ENCODE results near the gene BDNF.
"Not testable (repeated sequence)": the region's sequence is repeated elsewhere in the genome, so short reads cannot be mapped to it uniquely, and the experiment has no call there.

BDNF gene

GRCh38 chr11:27665508-27666101, 34.6 kb downstream of the BDNF start:
- not testable (repeated sequence) for DNase-seq (ENCODE audit: low read depth)

GRCh38 chr11:27663326-27663725, 36.9 kb downstream of the BDNF start:
- DNase-seq (ENCODE audit: low read depth), result no peak

- no peak for DNase-seq (ENCODE audit: low read depth)
Observed at GRCh38 chr11:27660171-27660570, 40.1 kb downstream of the BDNF start.

- no peak for DNase-seq (ENCODE audit: low read depth)
Observed at GRCh38 chr11:27658535-27659236, 41.6 kb downstream of the BDNF start.

- no peak for DNase-seq (ENCODE audit: low read depth)
Observed at GRCh38 chr11:27656806-27657483, 43.3 kb downstream of the BDNF start.

- no peak for DNase-seq (ENCODE audit: low read depth)
Observed at GRCh38 chr11:27656320-27656719, 43.9 kb downstream of the BDNF start.

- no peak for DNase-seq (ENCODE audit: low read depth)
Observed at GRCh38 chr11:27653990-27654758, 46.1 kb downstream of the BDNF start.

GRCh38 chr11:27651711-27652110, 48.5 kb downstream of the BDNF start:
- no peak for DNase-seq (ENCODE audit: low read depth)

- DNase-seq (ENCODE audit: low read depth), result no peak
Observed at GRCh38 chr11:27650988-27651387, 49.3 kb downstream of the BDNF start.

- no peak for DNase-seq (ENCODE audit: low read depth)
Observed at GRCh38 chr11:27649800-27650199, 50.5 kb downstream of the BDNF start.

GRCh38 chr11:27648840-27649239, 51.4 kb downstream of the BDNF start:
- DNase-seq (ENCODE audit: low read depth), result no peak

GRCh38 chr11:27646051-27646818, 54.0 kb downstream of the BDNF start:
- no peak for DNase-seq (ENCODE audit: low read depth)

GRCh38 chr11:27642954-27643353, 57.3 kb downstream of the BDNF start:
- DNase-seq (ENCODE audit: low read depth), result no peak

- no peak for DNase-seq (ENCODE audit: low read depth)
Observed at GRCh38 chr11:27640954-27641353, 59.3 kb downstream of the BDNF start.

- DNase-seq (ENCODE audit: low read depth), result no peak
Observed at GRCh38 chr11:27635567-27636037, 64.7 kb downstream of the BDNF start.

- DNase-seq (ENCODE audit: low read depth), result not testable (repeated sequence)
Observed at GRCh38 chr11:27634776-27635175, 65.5 kb downstream of the BDNF start.

- DNase-seq (ENCODE audit: low read depth), result not testable (repeated sequence)
Observed at GRCh38 chr11:27634282-27634681, 66.0 kb downstream of the BDNF start.

- DNase-seq (ENCODE audit: low read depth), result not testable (repeated sequence)
Observed at GRCh38 chr11:27629023-27629422, 71.2 kb downstream of the BDNF start.

GRCh38 chr11:27627979-27628378, 72.3 kb downstream of the BDNF start:
- no peak for DNase-seq (ENCODE audit: low read depth)

- no peak for DNase-seq (ENCODE audit: low read depth)
Observed at GRCh38 chr11:27626938-27627586, 73.2 kb downstream of the BDNF start.
